Keratinocyte (primary cell): Measurements from ENCODE around the gene RDX.

Source experiments
- CTCF ChIP-seq, 3 experiments: IDR thresholded peaks in 1 of 3; conservative IDR thresholded peaks in 1 of 3; optimal IDR thresholded peaks in 1 of 3; 2 replicates in 2 of 3; 3 replicates in 1 of 3; pipeline versions ENCODE3 to v1.5.1; 2011; ENCODE audit warnings: low read length in 3 of 3, mild to moderate bottlenecking in 3 of 3, moderate library complexity in 2 of 3, control low read depth in 1 of 3, inconsistent platforms in 1 of 3; ENCODE audit not compliant: insufficient read depth in 2 of 3; ENCODE audit errors: extremely low read depth in 1 of 3
- EZH2 ChIP-seq: IDR thresholded peaks from one replicate; pipeline ENCODE4 v1.6.1; 2012; ENCODE audit warnings: inconsistent platforms, mild to moderate bottlenecking, low read length, moderate library complexity

GRCh38 chr11:110296226-110297075, at the start of gene RDX:
- TF ChIP-seq CTCF (optimal IDR thresholded peaks at IDR 0.05 in 1 of 3, IDR thresholded peaks at IDR 0.05 in 1 of 3, conservative IDR thresholded peaks at IDR 0.05 in 1 of 3; ENCODE audit: extremely low read depth in 1 of 3, insufficient read depth in 2 of 3, low read length in 3 of 3) (peak in 1 of 3 experiments; percentile 14), EZH2 (no peak)
